Measurements from ENCODE around the gene S100A11.

GRCh38 chr1:152007047-152007446, 29.8 kb downstream of the S100A11 start:
- TF ChIP-seq CTCF (IDR thresholded peaks at IDR 0.05) (no peak), POLR2A (IDR thresholded peaks at IDR 0.05) (no peak), EP300 (IDR thresholded peaks at IDR 0.05) (no peak)

Data from ovary (tissue), 3 donors.